A549 (cell line): Measurements from ENCODE around the gene NUP50. TPM values are rescaled to one million over a fixed set of nuclear protein-coding genes. Genes with fewer than 3 reads are reported as not detected.

ENCODE experiments used
- ATAC-seq, 2 experiments: fragments of 200-7000 bp in 1 of 2; fragments of >200 bp in 1 of 2; cut with Nextera tagmentation in 1 of 2; cut with Tn5 transposase in 1 of 2; 3 replicates each; pipeline versions ENCODE4 v1.8.0 to v1.9.1; 2018 to 2020; ENCODE audit warnings: mild to moderate bottlenecking in 1 of 2, moderate library complexity in 1 of 2
- CTCF ChIA-PET: fragments of 300-600 bp; sonication (Branson Sonifier 250); formaldehyde crosslinking; extraction: SDS; loops from one replicate; lab custom pipeline; 2021; ENCODE audit warnings: antibody characterized with exemption, inconsistent platforms; lab: Yijun Ruan, JAX
- POLR2A ChIA-PET: fragments of 350-600 bp; formaldehyde crosslinking; extraction: SDS; loops from one replicate; lab custom pipeline; 2021; ENCODE audit warnings: antibody characterized with exemption, inconsistent platforms; lab: Yijun Ruan, JAX
- DNase-seq, 2 experiments: peaks; one replicate each; pipeline versions ENCODE4 v3.0.0 to v3.0.0-alpha.2; 2011 to 2016; ENCODE audit warnings: low read depth in 1 of 2, low spot score in 1 of 2
- FAIRE-seq: peaks from 2 replicates; lab custom pipeline; 2011; peaks lifted over from hg19 to GRCh38; lab: Jason Lieb, UNC
- H3K27ac ChIP-seq, 2 experiments: fragments of >200 bp; sonication (Bioruptor Twin); formaldehyde crosslinking; 3 replicates each; pipeline ENCODE4 v1.5.1; 2016 to 2017
- H3K4me1 ChIP-seq: fragments of >200 bp; sonication (Bioruptor Twin); formaldehyde crosslinking; 3 replicates; pipeline ENCODE4 v1.6.1; 2016
- H3K4me2 ChIP-seq: fragments of >200 bp; sonication (Bioruptor Twin); formaldehyde crosslinking; 3 replicates; pipeline ENCODE4 v1.6.1; 2016
- H3K4me3 ChIP-seq: fragments of >200 bp; sonication (Bioruptor Twin); formaldehyde crosslinking; 3 replicates; pipeline ENCODE4 v1.5.1; 2016
- H3K9me3 ChIP-seq: fragments of >200 bp; sonication (Bioruptor Twin); formaldehyde crosslinking; 3 replicates; pipeline ENCODE4 v1.6.1; 2016
- CBX2 ChIP-seq: fragments of 200-600 bp; sonication (generic); IDR thresholded peaks from 2 replicates; pipeline ENCODE4 v1.6.1; 2016; ENCODE audit warnings: low read depth, mild to moderate bottlenecking, borderline replicate concordance
- CBX8 ChIP-seq: fragments of 200-600 bp; sonication (generic); IDR thresholded peaks from 2 replicates; pipeline ENCODE4 v1.6.1; 2016
- CTCF ChIP-seq: fragments of >200 bp; sonication (Bioruptor Twin); formaldehyde crosslinking; IDR thresholded peaks from 3 replicates; pipeline ENCODE4 v1.5.1; 2016
- ELK1 ChIP-seq: fragments of 150-350 bp; IDR thresholded peaks from 2 replicates; pipeline ENCODE4 v1.6.1; 2014; ENCODE audit warnings: low read depth, mild to moderate bottlenecking, low read length
- FOXS1 ChIP-seq: fragments of 250-450 bp; sonication (Bioruptor Pico); IDR thresholded peaks from 2 replicates; pipeline ENCODE4 v1.5.0; 2020; ENCODE audit warnings: mild to moderate bottlenecking, moderate library complexity
- GATA3 ChIP-seq: IDR thresholded peaks from 2 replicates; pipeline ENCODE4 v1.6.1; 2012; ENCODE audit warnings: borderline replicate concordance
- HEYL ChIP-seq: fragments of 250-450 bp; sonication (Bioruptor Pico); IDR thresholded peaks from 2 replicates; pipeline ENCODE4 v1.8.0; 2021; ENCODE audit warnings: mild to moderate bottlenecking, moderate library complexity
- HMGXB4 ChIP-seq: fragments of 250-450 bp; sonication (Bioruptor Pico); IDR thresholded peaks from 2 replicates; pipeline ENCODE4 v1.5.0; 2021; ENCODE audit warnings: mild to moderate bottlenecking, moderate library complexity, borderline replicate concordance
- HOXA7 ChIP-seq: fragments of 250-450 bp; sonication (Bioruptor Pico); IDR thresholded peaks from 2 replicates; pipeline ENCODE4 v1.5.0; 2020; ENCODE audit warnings: mild to moderate bottlenecking, moderate library complexity
- HOXB5 ChIP-seq: fragments of 250-450 bp; sonication (Bioruptor Pico); IDR thresholded peaks from 2 replicates; pipeline ENCODE4 v1.5.0; 2020; ENCODE audit warnings: mild to moderate bottlenecking, moderate library complexity
- JUN ChIP-seq, 2 experiments: fragments of >200 bp; sonication (Bioruptor Twin); formaldehyde crosslinking; IDR thresholded peaks; 2 replicates in 1 of 2; 3 replicates in 1 of 2; pipeline ENCODE4 v1.6.1; 2016 to 2017
- KDM5A ChIP-seq: fragments of 200-600 bp; sonication (generic); IDR thresholded peaks from 2 replicates; pipeline ENCODE4 v1.6.1; 2016; ENCODE audit warnings: antibody characterized with exemption, mild to moderate bottlenecking
- MAFK ChIP-seq: fragments of 450-650 bp; IDR thresholded peaks from 2 replicates; pipeline ENCODE4 v1.6.1; 2014; ENCODE audit not compliant: partially characterized antibody
- MAX ChIP-seq: IDR thresholded peaks from 2 replicates; pipeline ENCODE4 v1.6.1; 2012
- MAZ ChIP-seq: fragments of 150-350 bp; IDR thresholded peaks from 2 replicates; pipeline ENCODE4 v1.6.1; 2014; ENCODE audit warnings: antibody characterized with exemption, low read depth, low read length, borderline replicate concordance
- MYC ChIP-seq: IDR thresholded peaks from 2 replicates; pipeline ENCODE4 v1.6.1; 2012; ENCODE audit warnings: mild to moderate bottlenecking, inconsistent platforms, low read length, improper control_type of control experiment, borderline replicate concordance
- PHF8 ChIP-seq: fragments of 200-600 bp; sonication (generic); IDR thresholded peaks from 2 replicates; pipeline ENCODE4 v1.6.1; 2016; ENCODE audit warnings: low read depth, mild to moderate bottlenecking, antibody characterized with exemption, moderate library complexity, borderline replicate concordance
- POLR2AphosphoS2 ChIP-seq: conservative IDR thresholded peaks from 2 replicates; pipeline ENCODE4 v1.6.1; 2012; ENCODE audit warnings: low read length, improper control_type of control experiment, inconsistent platforms
- RAD21 ChIP-seq, 2 experiments: fragments of >200 bp in 1 of 2; sonication (Bioruptor Twin) in 1 of 2; formaldehyde crosslinking in 1 of 2; IDR thresholded peaks in 1 of 2; conservative IDR thresholded peaks in 1 of 2; 2 replicates in 1 of 2; 3 replicates in 1 of 2; pipeline ENCODE4 v1.6.1; 2012 to 2018; ENCODE audit warnings: inconsistent platforms in 1 of 2
- RARB ChIP-seq: fragments of 250-450 bp; sonication (Bioruptor Pico); IDR thresholded peaks from 2 replicates; pipeline ENCODE4 v1.8.0; 2021; ENCODE audit warnings: mild to moderate bottlenecking, moderate library complexity
- RFX5 ChIP-seq: fragments of 450-650 bp; IDR thresholded peaks from 2 replicates; pipeline ENCODE4 v1.7.1; 2014; ENCODE audit warnings: antibody characterized with exemption, mild to moderate bottlenecking, moderate library complexity
- SREBF2 ChIP-seq: fragments of 450-650 bp; IDR thresholded peaks from 2 replicates; pipeline ENCODE4 v1.6.1; 2014; ENCODE audit warnings: mild to moderate bottlenecking, moderate library complexity
- TFCP2L1 ChIP-seq: fragments of 250-450 bp; sonication (Bioruptor Pico); IDR thresholded peaks from 2 replicates; pipeline ENCODE4 v1.5.0; 2021; ENCODE audit warnings: mild to moderate bottlenecking
- ZSCAN20 ChIP-seq: fragments of 250-450 bp; sonication (Bioruptor Pico); IDR thresholded peaks from 2 replicates; pipeline ENCODE4 v1.8.0; 2022; ENCODE audit warnings: mild to moderate bottlenecking, moderate library complexity
- WGBS: methylation state at CpG from one replicate; pipeline ENCODE4 v1.1.6; 2017; ENCODE audit errors: missing lambda C conversion rate; 5-methylcytosine and 5-hydroxymethylcytosine counted together
- polyA plus RNA-seq, 4 experiments: library from polyadenylated mRNA; depleted of rRNA in 3 of 4; stranded (reverse); fragments of >200 nt; fragmentation: RNase III in 1 of 4; extraction: RNeasy Plus Mini Kit Qiagen cat#74134 plus additional on column Dnase treatment in 1 of 4; gene quantifications; 2 replicates in 3 of 4; 3 replicates in 1 of 4; pipeline ENCODE4 v1.2.3, GENCODE V29; 2011 to 2017

NUP50 gene
- polyA plus RNA-seq, 2 of the 4 experiments (the other 2 are of a cell fraction) = 16.7 to 25.3 TPM

GRCh38 chr22:45157907-45158306 is 5.8 kb upstream of the NUP50 start:
- 95% methylated on average over 3 of the region's 3 CpGs for WGBS
- TF ChIP-seq HEYL (CRISPR knock-in tag) = no peak
- FAIRE-seq (no peak), DNase-seq (no peak), ATAC-seq (no peak)
- POLR2A ChIA-PET = no interaction called here
- Histone ChIP-seq H3K4me3 (no peak overlapping the region), H3K4me2 (no peak overlapping the region), H3K27ac (peak overlapping the region in 1 of 2 experiments; percentile 16; a peak in 1 of 6 replicates), H3K4me1 (peaks cover 54% of the 10 kb centered on the region), H3K9me3 (no peaks in the 10 kb centered on the region)
- CTCF ChIA-PET = interaction anchor here (0.8 to 1.7 kb wide), 3 partner anchors 23 to 57 kb away, joined by 3 to 4 read pairs (median 3); no protein-coding TSS in a partner anchor

- TF ChIP-seq RARB (no peak), FOXS1 (no peak), ZSCAN20 (CRISPR knock-in tag) (no peak), GATA3 (no peak)
- ChIA-PET POLR2A (no interaction called here), CTCF (interaction anchor here (0.6 to 1.2 kb wide), 5 partner anchors 10 to 353 kb away, joined by 3 to 4 read pairs (median 3); no protein-coding TSS in a partner anchor)
- Histone ChIP-seq H3K4me3 (no peak overlapping the region), H3K4me2 (peak overlapping the region; percentile 62), H3K27ac (peak overlapping the region; percentile 57 to 60; a peak in 5 of 6 replicates), H3K4me1 (peaks cover 46% of the 10 kb centered on the region), H3K9me3 (no peaks in the 10 kb centered on the region)
- ATAC-seq (peak in 1 of 2 experiments; percentile 19; a peak in 2 of 6 replicates), DNase-seq (peak; percentile 18 to 22), FAIRE-seq (no peak)
- 56% methylated on average over 5 of the region's 5 CpGs for WGBS
These were observed 3.9 kb upstream of the NUP50 start for GRCh38 chr22:45159652-45160462.

GRCh38 chr22:45162531-45162930 is 1.2 kb upstream of the NUP50 start:
- H3K4me1 ChIP-seq = peaks cover 50% of the 10 kb centered on the region
- H3K4me3 ChIP-seq = peak overlapping the region; percentile 74
- no peak for DNase-seq
- no peak for FAIRE-seq
- 47% methylated on average over 18 of the region's 19 CpGs for whole genome bisulfite sequencing
- ChIA-PET POLR2A (interaction anchor here (1.5 kb wide), 1 partner anchor 50 kb away, joined by 5 read pairs; no protein-coding TSS in a partner anchor), CTCF (interaction anchor here (1.3 to 1.5 kb wide), 2 partner anchors 9 to 101 kb away, joined by 3 to 5 read pairs; no protein-coding TSS in a partner anchor)
- no peak for TF ChIP-seq ELK1
- H3K27ac ChIP-seq = peak overlapping the region; percentile 93 to 97
- ATAC-seq = no peak
- H3K4me2 ChIP-seq = peak overlapping the region; percentile 84
- no peaks in the 10 kb centered on the region for H3K9me3 ChIP-seq

GRCh38 chr22:45163099-45163450 is 650 bp upstream of the NUP50 start:
- Histone ChIP-seq H3K4me2 (peak overlapping the region; percentile 84), H3K4me3 (peak overlapping the region; percentile 74), H3K27ac (peak overlapping the region; percentile 93 to 97), H3K9me3 (no peaks in the 10 kb centered on the region), H3K4me1 (peaks cover 50% of the 10 kb centered on the region)
- DNase-seq (peak; percentile 8 to 32), FAIRE-seq (no peak), ATAC-seq (peak; percentile 51 to 65; a peak in 5 of 6 replicates)
- ChIA-PET POLR2A (interaction anchor here (0.7 to 1.5 kb wide), 3 partner anchors 11 to 83 kb away, joined by 3 to 11 read pairs (median 5); no protein-coding TSS in a partner anchor), CTCF (interaction anchor here (0.6 to 1.5 kb wide), 6 partner anchors 10 to 100 kb away, joined by 3 to 5 read pairs (median 3); no protein-coding TSS in a partner anchor)
- WGBS = 4% methylated on average over 9 of the region's 13 CpGs
- TF ChIP-seq MAFK (no peak), HMGXB4 (no peak), POLR2AphosphoS2 (no peak), CTCF (no peak), MAZ (no peak), HOXA7 (CRISPR knock-in tag) (no peak), SREBF2 (no peak), RAD21 (conservative IDR thresholded peaks at IDR 0.05 in 1 of 2, IDR thresholded peaks at IDR 0.05 in 1 of 2) (no peak), HOXB5 (no peak), RFX5 (no peak), PHF8 (no peak), CBX2 (no peak), JUN (IDR thresholded peaks at IDR 0.05) (no peak), MYC (no peak), CBX8 (no peak), ZSCAN20 (CRISPR knock-in tag) (no peak), TFCP2L1 (CRISPR knock-in tag) (no peak), KDM5A (no peak), MAX (no peak)
